Activated CD8-positive, alpha-beta memory T cell treated with anti-CD3 and anti-CD28 coated beads, Interleukin-2, amount 10 ng/mL, durations not matched to agents 7 days and 5 days (primary cell): Measurements from ENCODE around the gene USH2A. TPM values are rescaled to one million over a fixed set of nuclear protein-coding genes. Genes with fewer than 3 reads are reported as not detected.

Experiments
- ATAC-seq: fragments of 150-1000 bp; cut with Tn5 transposase; one replicate; pipeline ENCODE4 v1.10.0; 2021; ENCODE audit warnings: moderate library complexity
- CTCF ChIA-PET: fragments of 350-600 bp; sonication (Branson Sonifier 250); formaldehyde crosslinking; loops from one replicate; lab custom pipeline; 2021; ENCODE audit warnings: antibody characterized with exemption; lab: Charles Lee
- DNase-seq: peaks from one replicate; pipeline ENCODE4 v3.0.0-alpha.2; 2020
- H3K27ac Mint-ChIP-seq: one replicate; pipeline ENCODE4 v1.8.0; 2021; ENCODE audit warnings: mild to moderate bottlenecking, mixed read lengths
- H3K27me3 Mint-ChIP-seq: one replicate; pipeline ENCODE4 v1.8.0; 2021; ENCODE audit warnings: mixed read lengths
- H3K36me3 Mint-ChIP-seq: one replicate; pipeline ENCODE4 v1.8.0; 2021; ENCODE audit warnings: mild to moderate bottlenecking, mixed read lengths
- H3K4me1 Mint-ChIP-seq: one replicate; pipeline ENCODE4 v1.8.0; 2021; ENCODE audit warnings: mixed read lengths
- H3K4me3 Mint-ChIP-seq: one replicate; pipeline ENCODE4 v1.8.0; 2021; ENCODE audit warnings: mild to moderate bottlenecking, moderate library complexity, mixed read lengths
- H3K9me3 Mint-ChIP-seq: one replicate; pipeline ENCODE4 v1.8.0; 2022; ENCODE audit warnings: low read depth, mixed read lengths
- total RNA-seq, 2 experiments: library from RNA; stranded (reverse); gene quantifications; one replicate each; pipeline ENCODE4 v1.2.3, GENCODE V29; 2021

USH2A gene
- total RNA-seq, 2 experiments from 2014 or later = not detected

DNA sequence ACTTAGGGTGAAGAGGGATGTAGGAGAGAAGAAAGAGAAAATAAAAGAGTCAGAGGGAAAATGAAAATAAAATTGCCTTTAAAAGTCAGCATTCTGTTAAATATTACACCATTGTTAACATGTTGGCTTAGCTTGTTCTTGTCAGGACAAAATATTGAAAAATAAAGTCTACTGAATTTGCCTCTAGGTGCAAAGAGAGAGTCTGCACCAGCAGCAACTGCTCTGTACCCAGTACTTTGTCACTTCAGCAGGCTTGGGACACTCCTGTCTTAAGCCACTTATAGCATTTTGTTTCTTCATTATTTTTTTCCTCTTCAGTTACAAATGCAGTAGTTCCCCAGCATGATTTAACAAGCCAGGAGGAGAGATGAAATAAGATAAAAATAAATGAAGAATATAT lies 11.0 kb upstream of the USH2A start:
- CTCF ChIA-PET = no interaction called here
- Mint-ChIP-seq H3K27ac (no peak overlapping the region), H3K36me3 (no peaks in the 10 kb centered on the region), H3K4me1 (no peaks in the 10 kb centered on the region), H3K27me3 (no peaks in the 10 kb centered on the region), H3K9me3 (peaks cover 4% of the 10 kb centered on the region), H3K4me3 (no peak overlapping the region)
- DNase-seq (no peak), ATAC-seq (no peak)

DNA sequence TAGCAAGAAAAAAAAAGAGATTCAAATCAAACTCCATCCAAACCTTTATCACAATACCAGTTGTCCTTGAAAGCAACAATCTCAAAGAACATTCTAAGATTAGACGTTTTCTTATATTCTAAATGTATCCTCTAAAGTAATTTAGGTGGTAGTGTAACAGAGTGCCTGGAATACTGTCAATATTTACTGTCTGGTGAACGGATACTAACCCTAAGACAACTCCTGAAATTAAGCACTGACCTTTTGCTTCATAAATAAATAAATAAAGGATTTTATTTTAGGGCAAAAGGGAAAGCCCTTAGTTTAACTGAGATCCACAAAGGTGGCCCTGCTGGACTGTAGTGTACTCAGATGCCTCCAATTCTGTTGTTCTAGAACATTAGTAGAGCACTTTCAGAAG lies 9.9 kb upstream of the USH2A start:
- Mint-ChIP-seq H3K4me1 (no peaks in the 10 kb centered on the region), H3K27me3 (no peaks in the 10 kb centered on the region), H3K27ac (no peak overlapping the region), H3K9me3 (peaks cover 4% of the 10 kb centered on the region), H3K36me3 (no peaks in the 10 kb centered on the region), H3K4me3 (no peak overlapping the region)
- DNase-seq (no peak), ATAC-seq (no peak)
- CTCF ChIA-PET = no interaction called here

DNA sequence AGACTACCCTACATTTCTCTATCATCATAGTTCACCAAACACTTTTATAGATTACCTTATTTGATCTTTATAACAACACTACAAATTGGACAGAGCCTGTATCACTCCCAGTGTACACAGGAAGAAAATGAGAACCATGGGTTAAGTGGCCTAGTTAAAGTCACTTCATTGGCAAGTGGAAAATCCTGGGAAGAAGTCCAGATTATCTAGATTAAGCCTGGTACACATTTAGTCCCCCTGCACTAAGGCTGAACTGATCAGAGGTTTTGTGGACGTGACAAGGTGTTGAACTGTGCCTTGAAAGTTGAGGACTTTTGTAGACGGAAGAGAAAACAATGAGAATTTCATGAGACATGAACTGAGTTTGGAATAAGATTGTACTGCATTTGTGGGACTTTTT lies 7.5 kb upstream of the USH2A start:
- Mint-ChIP-seq H3K4me3 (no peak overlapping the region), H3K27ac (no peak overlapping the region), H3K4me1 (no peaks in the 10 kb centered on the region), H3K27me3 (no peaks in the 10 kb centered on the region), H3K9me3 (peaks cover 5% of the 10 kb centered on the region), H3K36me3 (no peaks in the 10 kb centered on the region)
- DNase-seq (no peak), ATAC-seq (no peak)
- CTCF ChIA-PET = no interaction called here

DNA sequence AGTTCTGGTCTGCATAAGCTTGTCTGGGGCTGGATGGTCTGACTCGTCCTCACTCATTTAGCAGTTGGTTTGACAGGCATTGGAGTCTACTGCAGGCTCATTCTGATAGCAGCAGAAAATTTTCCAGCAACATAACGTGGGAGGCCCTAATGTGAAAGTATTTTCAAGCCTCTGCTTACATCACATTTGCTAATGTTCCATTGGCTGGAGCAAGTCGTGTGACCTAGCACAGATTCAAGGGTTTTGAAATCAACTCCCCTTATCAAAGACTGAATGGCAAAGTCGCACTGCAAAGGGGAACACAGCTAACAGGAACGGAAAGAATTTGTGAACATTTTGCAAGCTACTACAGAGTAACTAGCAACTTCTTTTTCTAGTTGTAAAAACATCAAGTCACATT lies 2.3 kb upstream of the USH2A start:
- DNase-seq (no peak), ATAC-seq (no peak)
- Mint-ChIP-seq H3K4me3 (no peak overlapping the region), H3K4me1 (no peaks in the 10 kb centered on the region), H3K27me3 (no peaks in the 10 kb centered on the region), H3K9me3 (peaks cover 3% of the 10 kb centered on the region), H3K36me3 (no peaks in the 10 kb centered on the region), H3K27ac (no peak overlapping the region)
- CTCF ChIA-PET = no interaction called here

DNA sequence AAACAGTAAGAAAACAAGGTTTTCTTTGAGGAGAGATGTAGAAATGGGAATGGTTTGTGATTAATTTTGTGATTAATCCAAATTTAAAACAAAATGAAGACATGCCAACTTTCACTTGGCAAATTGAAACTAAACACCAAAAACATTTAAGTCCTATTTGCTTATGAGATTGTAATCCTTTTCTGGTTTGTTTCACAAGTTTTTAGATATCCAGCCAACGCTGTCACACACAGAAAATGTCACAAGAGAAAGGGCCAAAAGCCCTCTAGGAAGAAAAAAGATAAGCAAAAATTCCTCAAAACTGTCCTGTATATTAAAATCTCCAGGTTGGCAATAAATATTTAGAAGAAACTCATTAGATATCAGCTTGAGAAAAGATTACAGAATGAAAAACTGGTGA lies 2.5 kb downstream of the USH2A start:
- H3K9me3 Mint-ChIP-seq = peaks cover 3% of the 10 kb centered on the region
- CTCF ChIA-PET = no interaction called here
- no peak for ATAC-seq

DNA sequence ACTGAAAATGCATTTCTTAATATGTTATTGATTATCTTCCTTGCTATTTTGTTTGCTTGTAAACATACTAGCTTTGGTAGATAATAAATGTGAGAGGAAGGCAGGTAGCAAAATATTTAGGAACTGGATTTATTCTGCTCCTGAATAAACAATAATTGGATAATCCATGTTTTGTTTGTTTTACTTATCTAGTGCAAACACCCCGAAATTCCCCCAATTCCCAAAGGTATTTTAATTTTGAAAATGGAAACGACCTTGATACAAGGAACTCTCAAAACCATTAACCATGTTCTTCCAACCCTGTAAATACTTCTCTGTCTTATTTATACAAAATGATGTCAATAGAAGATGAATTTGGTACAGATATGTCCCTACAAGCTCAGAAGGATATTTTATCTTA lies 3.0 kb downstream of the USH2A start:
- Mint-ChIP-seq H3K27ac (no peak overlapping the region), H3K9me3 (peaks cover 3% of the 10 kb centered on the region), H3K27me3 (no peaks in the 10 kb centered on the region), H3K4me1 (no peaks in the 10 kb centered on the region), H3K4me3 (no peak overlapping the region), H3K36me3 (no peaks in the 10 kb centered on the region)
- ATAC-seq (no peak), DNase-seq (no peak)
- CTCF ChIA-PET = no interaction called here

More for the DNA sequence above, 2.5 kb downstream of the USH2A start:
- no peaks in the 10 kb centered on the region for H3K27me3 Mint-ChIP-seq
- H3K4me3 Mint-ChIP-seq = no peak overlapping the region
- no peak overlapping the region for H3K27ac Mint-ChIP-seq
- H3K4me1 Mint-ChIP-seq = no peaks in the 10 kb centered on the region
- H3K36me3 Mint-ChIP-seq = no peaks in the 10 kb centered on the region
- no peak for DNase-seq

DNA sequence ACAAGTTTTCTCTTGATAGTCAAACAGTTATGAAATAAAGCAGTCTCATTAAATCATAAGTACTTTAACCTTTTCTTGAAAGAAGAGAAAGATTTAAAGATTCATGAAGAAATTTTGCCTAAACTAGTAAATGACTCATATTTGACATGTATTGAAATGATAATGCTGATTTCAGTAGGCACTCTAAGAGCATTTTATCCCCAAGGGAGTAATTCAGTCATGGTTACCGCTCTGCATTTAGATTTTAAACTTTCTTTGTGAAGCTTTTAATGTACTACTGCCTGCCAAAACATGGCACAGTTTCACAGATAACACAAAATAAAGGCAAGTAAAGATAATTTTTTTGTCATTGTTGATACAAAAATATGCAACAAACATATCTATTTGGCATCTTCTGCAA lies 6.8 kb downstream of the USH2A start:
- ATAC-seq (no peak), DNase-seq (no peak)
- CTCF ChIA-PET = no interaction called here
- Mint-ChIP-seq H3K27ac (no peak overlapping the region), H3K4me3 (no peak overlapping the region), H3K36me3 (no peaks in the 10 kb centered on the region), H3K27me3 (no peaks in the 10 kb centered on the region), H3K9me3 (peaks cover 3% of the 10 kb centered on the region), H3K4me1 (no peaks in the 10 kb centered on the region)

DNA sequence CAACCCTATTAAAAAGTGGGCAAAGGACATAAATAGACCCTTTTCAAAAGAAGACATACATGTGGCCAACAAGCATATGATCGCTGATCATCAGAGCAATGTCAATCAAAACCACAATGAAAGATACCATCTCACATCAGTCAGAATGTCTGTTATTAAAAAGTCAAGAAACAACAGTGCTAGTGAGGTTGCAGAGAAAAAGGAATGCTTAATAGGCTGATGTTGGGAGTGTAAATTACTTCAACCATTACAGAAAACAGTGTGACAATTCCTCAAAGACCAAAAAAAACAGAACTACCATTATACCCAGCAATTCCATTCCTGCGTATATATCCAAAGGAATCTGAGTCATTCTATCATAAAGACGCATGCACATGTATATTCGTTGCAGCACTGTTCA lies 13.2 kb downstream of the USH2A start:
- no peak for DNase-seq
- peaks cover 2% of the 10 kb centered on the region for H3K9me3 Mint-ChIP-seq
- no peak for ATAC-seq
- no peak overlapping the region for H3K4me3 Mint-ChIP-seq
- no peaks in the 10 kb centered on the region for H3K36me3 Mint-ChIP-seq
- no peaks in the 10 kb centered on the region for H3K4me1 Mint-ChIP-seq
- H3K27me3 Mint-ChIP-seq = no peaks in the 10 kb centered on the region
- H3K27ac Mint-ChIP-seq = no peak overlapping the region
- CTCF ChIA-PET = no interaction called here

DNA sequence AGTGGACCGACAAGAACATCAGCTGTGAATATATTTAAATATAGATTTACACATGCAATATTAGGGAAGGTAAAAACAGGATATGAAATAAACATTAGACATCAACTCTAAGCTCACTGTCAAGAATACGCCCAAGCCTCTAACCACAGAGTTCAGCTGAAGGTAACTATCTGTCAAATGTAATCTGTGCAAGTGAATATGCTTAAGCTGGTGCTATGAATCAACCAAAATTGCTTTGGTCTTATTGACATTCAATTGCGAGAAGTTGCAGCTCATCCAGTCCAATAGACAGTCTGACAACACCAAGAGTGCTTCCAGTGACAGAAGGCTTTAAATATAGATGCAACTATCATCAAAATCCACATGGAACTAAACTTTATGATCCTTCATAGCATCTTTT lies 32.3 kb downstream of the USH2A start:
- Mint-ChIP-seq H3K4me1 (no peaks in the 10 kb centered on the region), H3K27ac (no peak overlapping the region), H3K4me3 (no peak overlapping the region), H3K9me3 (peaks cover 6% of the 10 kb centered on the region), H3K27me3 (no peaks in the 10 kb centered on the region), H3K36me3 (no peaks in the 10 kb centered on the region)
- ATAC-seq (no peak), DNase-seq (no peak)
- CTCF ChIA-PET = no interaction called here

DNA sequence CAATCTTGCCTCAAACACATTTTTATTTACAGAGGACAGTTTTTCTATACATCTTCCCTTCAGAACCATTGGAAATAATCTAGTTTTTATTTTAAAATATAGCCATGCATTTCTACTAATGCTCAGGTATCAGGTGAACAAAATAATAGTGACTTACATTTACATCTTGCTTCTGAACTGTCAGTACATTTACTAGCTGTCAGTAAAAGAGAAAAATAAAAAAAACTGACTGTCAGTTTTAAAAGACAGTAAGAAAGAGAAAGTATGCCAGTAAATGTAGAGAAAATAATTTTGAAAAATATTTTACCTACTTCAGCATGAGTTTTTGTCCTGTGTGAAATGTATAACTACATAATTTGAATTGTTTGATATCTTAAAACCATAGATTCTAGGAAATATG lies 33.5 kb downstream of the USH2A start:
- no peak overlapping the region for H3K27ac Mint-ChIP-seq
- DNase-seq (no peak), ATAC-seq (no peak)
- H3K4me1 Mint-ChIP-seq = no peaks in the 10 kb centered on the region
- CTCF ChIA-PET = no interaction called here
- no peaks in the 10 kb centered on the region for H3K36me3 Mint-ChIP-seq
- H3K27me3 Mint-ChIP-seq = no peaks in the 10 kb centered on the region
- peaks cover 2% of the 10 kb centered on the region for H3K9me3 Mint-ChIP-seq
- H3K4me3 Mint-ChIP-seq = no peak overlapping the region

DNA sequence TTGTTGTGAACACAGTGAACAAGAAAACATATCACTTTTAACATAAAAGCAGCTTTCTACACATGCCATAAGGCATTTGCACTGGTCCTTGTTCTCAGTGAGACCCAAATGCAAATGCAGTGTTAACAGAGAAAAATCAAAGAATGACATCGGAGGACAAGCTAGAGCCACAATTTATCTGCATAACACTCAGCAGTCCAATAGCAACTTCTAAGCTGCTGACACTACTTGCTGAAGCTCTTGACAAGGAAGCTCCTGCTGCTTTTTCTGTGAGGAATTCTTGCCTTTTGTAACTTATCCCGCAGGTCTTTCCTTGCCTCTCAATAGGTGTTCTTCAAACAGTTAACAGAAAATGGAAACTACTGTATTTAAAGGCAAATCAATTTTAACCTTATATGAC lies 34.7 kb downstream of the USH2A start:
- CTCF ChIA-PET = no interaction called here
- H3K4me3 Mint-ChIP-seq = no peak overlapping the region
- peaks cover 2% of the 10 kb centered on the region for H3K9me3 Mint-ChIP-seq

DNA sequence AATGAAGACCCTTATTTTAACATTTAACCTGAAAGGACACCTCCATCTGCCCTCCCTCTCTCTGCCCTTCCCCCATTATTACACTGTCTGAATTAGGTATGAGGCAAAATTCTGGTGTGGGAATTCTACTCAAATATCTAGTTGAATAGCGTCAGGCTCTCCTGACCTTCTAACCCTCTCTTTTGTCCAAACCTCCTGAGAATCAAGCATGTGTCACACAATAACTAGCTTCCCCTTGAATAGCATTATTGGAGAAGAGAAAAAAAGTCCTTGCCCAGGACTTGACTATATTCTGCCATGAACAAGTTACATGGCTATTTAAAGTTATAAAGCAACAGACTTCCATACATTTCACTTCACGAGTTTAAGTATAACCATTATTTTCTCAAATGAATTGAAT lies 35.5 kb downstream of the USH2A start:
- Mint-ChIP-seq H3K4me3 (no peak overlapping the region), H3K4me1 (no peaks in the 10 kb centered on the region), H3K27me3 (no peaks in the 10 kb centered on the region), H3K36me3 (no peaks in the 10 kb centered on the region), H3K9me3 (peaks cover 2% of the 10 kb centered on the region), H3K27ac (no peak overlapping the region)
- no peak for DNase-seq
- CTCF ChIA-PET = no interaction called here
- ATAC-seq = no peak

More for the DNA sequence above, 34.7 kb downstream of the USH2A start:
- H3K36me3 Mint-ChIP-seq = no peaks in the 10 kb centered on the region
- DNase-seq (no peak), ATAC-seq (no peak)
- H3K27ac Mint-ChIP-seq = no peak overlapping the region
- H3K4me1 Mint-ChIP-seq = no peaks in the 10 kb centered on the region
- H3K27me3 Mint-ChIP-seq = no peaks in the 10 kb centered on the region

DNA sequence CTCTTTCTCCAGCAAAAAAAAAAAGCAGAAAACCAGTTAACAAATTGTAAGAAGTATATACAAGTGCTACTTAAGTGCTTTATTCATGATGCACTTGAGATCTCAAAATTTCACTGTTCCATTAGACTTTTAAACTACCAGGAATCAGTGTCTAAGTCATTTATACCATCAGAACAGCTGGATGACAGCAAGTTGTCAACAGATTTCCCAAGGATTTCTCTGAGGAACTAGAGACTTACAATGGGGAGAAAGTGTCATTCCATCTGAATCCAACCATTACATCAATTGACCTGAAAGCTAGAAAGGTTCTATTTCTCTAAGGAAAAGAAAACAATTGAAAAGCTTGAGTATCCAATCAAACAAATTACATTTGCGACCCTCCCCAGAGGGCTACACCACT lies 43.8 kb downstream of the USH2A start:
- DNase-seq (no peak), ATAC-seq (no peak)
- Mint-ChIP-seq H3K4me3 (no peak overlapping the region), H3K27ac (no peak overlapping the region), H3K9me3 (peaks cover 9% of the 10 kb centered on the region), H3K27me3 (no peaks in the 10 kb centered on the region), H3K4me1 (no peaks in the 10 kb centered on the region), H3K36me3 (no peaks in the 10 kb centered on the region)
- CTCF ChIA-PET = no interaction called here

DNA sequence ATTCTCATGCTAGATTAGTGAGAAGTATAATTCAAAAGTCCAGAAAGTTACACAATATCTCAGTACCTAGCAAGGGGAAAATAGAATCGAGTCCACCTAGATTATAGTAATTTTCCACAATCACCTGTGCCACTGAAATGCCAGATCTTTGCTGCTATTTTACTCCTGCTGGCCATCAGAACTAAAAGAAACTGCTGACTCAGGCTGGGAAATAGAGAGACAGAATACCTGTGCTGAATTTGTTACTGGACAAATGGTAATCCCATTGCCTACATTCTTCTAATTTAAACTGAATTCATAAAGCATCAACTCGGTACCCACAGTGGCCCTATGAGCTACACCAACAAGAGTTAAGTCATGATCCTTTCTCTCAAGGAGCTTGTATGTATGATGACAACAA lies 55.0 kb downstream of the USH2A start:
- Mint-ChIP-seq H3K36me3 (no peaks in the 10 kb centered on the region), H3K27me3 (no peaks in the 10 kb centered on the region), H3K27ac (no peak overlapping the region), H3K9me3 (peaks cover 3% of the 10 kb centered on the region), H3K4me3 (no peak overlapping the region), H3K4me1 (no peaks in the 10 kb centered on the region)
- DNase-seq (no peak), ATAC-seq (no peak)
- CTCF ChIA-PET = no interaction called here

DNA sequence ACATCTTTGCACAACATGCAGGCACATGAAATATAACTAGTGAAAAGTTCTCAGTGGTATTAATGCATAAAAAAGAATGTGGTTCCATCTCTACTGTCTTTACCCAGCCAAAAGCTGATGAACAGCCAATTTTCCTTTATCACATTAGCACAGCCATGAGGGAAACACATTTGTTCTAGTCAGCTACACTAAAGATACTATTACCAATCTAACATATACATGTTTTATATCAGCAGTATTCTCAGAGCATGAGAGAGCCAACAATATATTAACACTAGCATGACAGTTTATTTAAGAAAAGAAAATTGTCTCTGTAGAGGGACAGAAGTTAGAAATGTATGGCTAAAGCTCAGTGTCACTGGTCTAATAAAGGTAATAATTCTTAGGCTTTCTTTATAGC lies 56.3 kb downstream of the USH2A start:
- Mint-ChIP-seq H3K36me3 (no peaks in the 10 kb centered on the region), H3K4me1 (no peaks in the 10 kb centered on the region), H3K27ac (no peak overlapping the region), H3K27me3 (no peaks in the 10 kb centered on the region), H3K4me3 (no peak overlapping the region), H3K9me3 (peaks cover 3% of the 10 kb centered on the region)
- CTCF ChIA-PET = no interaction called here
- no peak for DNase-seq
- no peak for ATAC-seq
